Stimulated activated CD8-positive, alpha-beta memory T cell treated with anti-CD3 and anti-CD28 coated beads, Interleukin-4, amount 100 ng/mL, for 1 hour (primary cell): Measurements from ENCODE around the gene CTDP1.

ENCODE experiments used
- DNase-seq, 2 donors: peaks; one replicate each; pipeline ENCODE4 v3.0.0-alpha.2; 2020; ENCODE audit warnings: low read depth in 2 of 2, low spot score in 1 of 2

CTDP1 gene, protein sequence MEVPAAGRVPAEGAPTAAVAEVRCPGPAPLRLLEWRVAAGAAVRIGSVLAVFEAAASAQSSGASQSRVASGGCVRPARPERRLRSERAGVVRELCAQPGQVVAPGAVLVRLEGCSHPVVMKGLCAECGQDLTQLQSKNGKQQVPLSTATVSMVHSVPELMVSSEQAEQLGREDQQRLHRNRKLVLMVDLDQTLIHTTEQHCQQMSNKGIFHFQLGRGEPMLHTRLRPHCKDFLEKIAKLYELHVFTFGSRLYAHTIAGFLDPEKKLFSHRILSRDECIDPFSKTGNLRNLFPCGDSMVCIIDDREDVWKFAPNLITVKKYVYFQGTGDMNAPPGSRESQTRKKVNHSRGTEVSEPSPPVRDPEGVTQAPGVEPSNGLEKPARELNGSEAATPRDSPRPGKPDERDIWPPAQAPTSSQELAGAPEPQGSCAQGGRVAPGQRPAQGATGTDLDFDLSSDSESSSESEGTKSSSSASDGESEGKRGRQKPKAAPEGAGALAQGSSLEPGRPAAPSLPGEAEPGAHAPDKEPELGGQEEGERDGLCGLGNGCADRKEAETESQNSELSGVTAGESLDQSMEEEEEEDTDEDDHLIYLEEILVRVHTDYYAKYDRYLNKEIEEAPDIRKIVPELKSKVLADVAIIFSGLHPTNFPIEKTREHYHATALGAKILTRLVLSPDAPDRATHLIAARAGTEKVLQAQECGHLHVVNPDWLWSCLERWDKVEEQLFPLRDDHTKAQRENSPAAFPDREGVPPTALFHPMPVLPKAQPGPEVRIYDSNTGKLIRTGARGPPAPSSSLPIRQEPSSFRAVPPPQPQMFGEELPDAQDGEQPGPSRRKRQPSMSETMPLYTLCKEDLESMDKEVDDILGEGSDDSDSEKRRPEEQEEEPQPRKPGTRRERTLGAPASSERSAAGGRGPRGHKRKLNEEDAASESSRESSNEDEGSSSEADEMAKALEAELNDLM

DNA sequence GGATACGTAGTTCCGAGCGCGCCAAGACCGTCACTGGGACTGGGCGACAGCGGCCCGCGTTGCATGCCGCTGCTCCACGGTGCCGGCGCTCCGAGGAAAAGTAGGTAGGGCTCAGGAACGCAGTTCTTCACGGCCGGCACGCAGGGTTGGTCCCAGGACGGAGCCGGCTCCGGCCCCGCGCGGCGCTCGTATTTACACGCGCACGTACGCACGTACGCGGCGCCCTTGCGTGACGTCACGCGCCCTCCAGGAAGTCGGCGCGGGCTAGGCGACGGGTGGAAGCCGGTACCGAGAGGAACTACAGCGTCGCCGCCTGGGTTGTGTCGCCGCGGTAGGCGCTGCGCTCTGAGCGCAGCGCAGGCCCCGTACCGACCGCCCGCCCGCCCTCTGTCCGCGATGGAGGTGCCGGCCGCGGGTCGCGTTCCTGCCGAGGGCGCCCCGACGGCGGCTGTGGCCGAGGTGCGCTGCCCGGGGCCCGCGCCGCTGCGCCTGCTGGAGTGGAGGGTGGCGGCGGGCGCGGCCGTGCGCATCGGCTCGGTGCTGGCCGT, at the start of gene CTDP1:
Gene CTDP1 (plus strand): TSS at position 252 of the 548 bp plus-strand sequence. CDS start 145 bp downstream, at position 397.
- peak; percentile 61 to 83 for DNase-seq

DNA sequence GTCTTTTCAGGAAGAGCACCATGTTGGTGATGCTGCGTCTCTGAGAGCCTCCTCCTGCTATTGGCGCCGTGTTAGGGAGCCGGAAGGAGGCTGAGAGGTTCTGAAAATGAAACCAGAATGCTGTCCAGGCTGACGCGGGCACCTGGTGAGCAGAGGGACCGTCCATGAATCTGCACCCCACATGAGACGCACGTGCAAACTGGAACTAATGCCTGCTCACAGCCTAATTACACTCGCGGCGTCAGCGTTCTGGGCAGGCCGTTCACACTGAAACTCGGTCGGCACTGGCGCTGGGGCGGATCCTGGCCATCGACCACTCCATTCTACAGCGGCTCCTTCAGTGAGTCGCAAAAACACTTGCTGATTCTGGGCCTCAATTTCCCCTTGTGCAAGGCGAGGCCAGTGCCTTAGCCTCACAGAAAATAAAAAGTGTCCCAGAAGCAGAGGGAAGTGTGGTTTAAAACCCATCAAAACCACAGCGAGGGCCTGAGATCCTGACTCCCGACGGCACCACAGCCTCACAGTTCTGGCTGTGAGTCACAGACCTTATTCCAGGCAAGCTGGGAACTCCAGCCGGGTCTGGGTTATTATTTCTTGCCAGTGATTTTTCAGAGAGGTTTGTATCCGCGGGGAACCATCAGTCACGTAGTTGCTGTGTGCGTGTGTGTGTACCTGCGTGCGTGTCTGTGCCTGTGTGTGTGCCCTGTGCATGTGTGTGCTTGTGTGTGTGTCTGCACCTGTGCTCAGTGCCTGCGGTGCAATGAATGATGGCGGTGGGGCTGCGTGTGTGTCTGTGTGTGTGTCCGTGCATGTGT, 49.1 kb upstream of the CTDP1 start:
- DNase-seq = no peak

DNA sequence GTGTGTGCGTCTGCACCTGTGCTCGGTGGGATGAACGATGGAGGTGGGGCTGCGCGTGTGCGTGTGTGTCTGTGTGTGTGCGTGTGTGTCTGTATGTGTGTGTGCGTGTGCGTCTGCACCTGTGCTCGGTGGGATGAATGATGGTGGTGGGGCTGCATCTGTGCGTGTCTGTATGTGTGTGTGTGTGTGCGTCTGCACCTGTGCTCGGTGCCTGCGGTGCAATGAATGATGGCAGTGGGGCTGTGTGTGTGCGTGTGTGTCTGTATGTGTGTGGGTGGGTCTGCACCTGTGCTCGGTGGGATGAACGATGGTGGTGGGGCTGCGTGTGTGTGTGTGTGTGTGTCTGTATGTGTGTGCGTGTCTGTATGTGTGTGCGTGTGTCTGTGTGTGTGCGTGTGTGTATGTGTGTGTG, 48.5 kb upstream of the CTDP1 start:
- no peak for DNase-seq

GRCh38 chr18:79631761-79632446, 47.7 kb upstream of the CTDP1 start:
- no peak for DNase-seq

DNA sequence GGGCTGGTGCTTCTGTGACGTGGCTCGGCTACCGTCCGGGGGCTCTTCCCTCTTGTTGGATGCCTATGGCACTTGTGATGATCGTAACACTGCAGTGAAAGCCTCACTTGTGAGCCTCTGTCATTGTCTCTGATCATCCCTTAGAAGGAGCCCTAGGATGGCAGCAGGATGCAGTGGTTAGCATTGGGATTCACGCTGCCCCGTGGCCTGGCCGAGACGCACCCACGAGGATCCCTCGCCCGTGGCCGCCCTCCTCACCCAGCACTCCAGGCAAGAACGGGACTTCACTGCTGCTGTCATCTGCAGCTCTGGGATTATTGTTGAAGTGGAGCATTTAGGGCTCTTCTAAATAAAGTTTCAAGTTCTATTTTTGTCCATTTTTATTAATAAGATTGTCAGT, 46.8 kb upstream of the CTDP1 start:
- no peak for DNase-seq

GRCh38 chr18:79634186-79634585, 45.4 kb upstream of the CTDP1 start:
- no peak for DNase-seq

DNA sequence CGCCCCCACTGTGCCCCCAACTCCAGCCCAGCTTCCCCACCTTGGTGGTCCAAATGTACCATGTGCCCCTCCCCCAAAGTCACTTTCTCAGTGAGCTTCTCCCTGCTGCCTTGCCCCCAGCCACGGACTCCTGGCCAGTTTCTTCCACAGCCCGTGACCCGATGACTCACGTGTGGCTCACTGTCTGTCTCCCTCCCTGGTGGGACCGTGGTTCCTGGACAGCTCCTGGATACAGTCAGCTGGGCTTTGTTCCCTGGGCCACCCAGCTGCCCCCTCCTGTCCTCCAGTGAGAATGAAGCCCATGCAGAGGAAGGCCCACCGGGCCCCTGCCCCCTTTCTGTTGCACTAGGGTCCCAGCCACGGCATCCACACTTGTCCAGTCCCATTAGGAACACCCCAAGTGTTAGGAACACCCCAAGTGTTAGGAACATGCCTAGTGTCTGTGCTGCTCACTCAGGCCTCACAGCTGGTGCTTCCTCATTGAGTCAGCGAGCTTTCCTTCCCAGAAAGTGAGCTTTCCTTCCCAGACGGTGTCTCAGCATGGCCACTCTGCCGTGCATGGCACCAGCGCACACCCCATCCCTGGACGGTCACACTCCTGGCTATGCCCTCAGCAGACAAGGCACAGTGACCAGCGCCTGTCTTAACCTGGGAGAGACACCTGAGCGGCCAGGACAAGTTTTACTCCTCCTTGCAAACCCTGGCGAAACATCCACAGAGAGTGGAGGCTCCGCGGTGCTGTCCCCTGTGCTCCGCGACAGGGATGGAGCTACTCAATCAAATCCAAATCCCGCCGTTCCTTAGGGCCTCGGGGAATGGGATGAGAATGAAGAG, 44.8 kb upstream of the CTDP1 start:
- no peak for DNase-seq

DNA sequence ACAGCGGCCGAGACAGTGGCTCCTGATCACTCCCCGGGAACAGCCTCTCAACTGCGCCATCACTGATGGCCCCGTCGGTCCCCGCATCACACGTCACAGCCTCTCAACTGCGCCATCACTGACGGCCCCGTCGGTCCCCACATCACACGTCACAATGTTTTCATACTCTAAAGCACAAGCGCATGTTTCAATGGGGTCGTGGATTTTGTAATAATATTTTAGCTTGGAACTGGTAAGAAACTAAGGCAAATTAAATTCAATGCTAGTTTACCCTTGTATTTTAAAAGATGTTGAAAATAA, 44.2 kb upstream of the CTDP1 start:
- DNase-seq = no peak

DNA sequence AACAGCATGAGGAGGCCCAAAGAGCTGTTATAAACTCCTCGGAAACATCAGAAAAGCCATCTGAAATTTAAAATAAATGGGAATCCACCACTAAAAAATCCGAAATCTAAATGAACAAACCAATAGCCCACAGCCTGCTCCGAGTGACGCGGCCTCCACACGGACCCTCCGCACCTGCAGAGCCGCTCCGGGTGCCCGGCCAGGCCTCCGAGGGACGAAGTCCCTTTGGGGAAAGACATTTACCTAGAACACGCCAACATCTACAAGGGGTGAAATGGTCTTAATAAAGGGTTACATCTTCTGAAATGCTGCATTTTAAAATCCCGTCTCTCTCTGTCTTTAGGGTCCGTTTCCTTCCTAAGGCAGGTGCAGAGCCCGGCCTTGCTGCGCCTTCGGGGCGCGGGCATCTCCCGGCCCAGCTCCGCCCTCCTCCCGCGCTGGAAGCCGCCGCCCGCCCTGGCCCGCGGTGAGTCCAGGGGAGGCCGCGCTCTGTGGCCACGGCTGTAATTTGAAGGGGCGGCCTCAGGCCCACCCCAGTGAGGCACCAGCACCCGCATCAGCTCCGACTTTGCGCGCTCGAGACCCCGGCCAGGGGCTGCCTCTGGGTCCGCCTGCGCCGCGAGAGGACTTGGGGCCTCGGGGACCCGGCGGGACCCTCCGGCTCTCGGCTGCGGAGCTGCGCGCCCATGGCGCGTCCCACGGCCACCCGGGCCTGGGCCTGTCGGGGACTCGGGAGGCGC, 42.3 kb upstream of the CTDP1 start:
- no peak for DNase-seq

GRCh38 chr18:79637921-79638909, 41.4 kb upstream of the CTDP1 start:
- DNase-seq = no peak

DNA sequence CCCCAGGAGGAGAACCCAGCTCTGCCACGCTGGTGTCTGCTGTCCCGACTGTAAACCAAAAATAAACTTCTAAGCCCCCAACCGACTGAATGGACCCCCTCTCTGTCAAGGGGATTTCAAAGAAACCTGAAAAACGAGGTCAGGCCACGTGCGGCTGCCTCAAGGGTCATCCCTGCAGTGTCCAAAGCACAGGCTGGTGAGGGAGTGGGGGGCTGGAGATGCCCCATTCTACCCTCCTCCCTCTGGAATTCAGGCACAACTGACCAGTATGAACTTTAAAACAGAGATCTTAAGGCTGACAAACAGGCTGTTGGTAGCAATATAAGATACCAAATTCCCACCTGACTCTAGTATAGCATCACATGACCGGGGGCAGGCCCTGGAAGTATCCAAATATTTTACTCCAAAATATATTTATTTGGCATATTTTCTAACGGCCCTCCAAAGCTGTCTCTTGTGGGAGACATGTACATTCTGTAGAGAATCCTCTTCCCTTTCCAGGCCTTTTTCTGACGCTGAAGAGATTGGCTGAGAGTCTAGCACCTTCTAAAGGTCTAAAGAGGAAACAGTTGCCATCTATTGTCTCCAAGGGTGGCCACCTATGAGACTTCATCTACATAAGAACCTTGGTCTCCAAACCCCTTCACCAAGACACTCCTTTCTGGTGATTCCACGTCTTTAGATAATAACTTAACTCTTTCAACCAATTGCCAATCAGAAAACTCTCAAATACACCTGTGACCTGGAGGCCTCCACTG, 40.4 kb upstream of the CTDP1 start:
- DNase-seq = no peak

- no peak for DNase-seq
Observed at GRCh38 chr18:79640064-79640672, 39.4 kb upstream of the CTDP1 start.

- no peak for DNase-seq
Observed at GRCh38 chr18:79640875-79641274, 38.7 kb upstream of the CTDP1 start.

- no peak for DNase-seq
Observed at GRCh38 chr18:79641722-79642497, 37.7 kb upstream of the CTDP1 start.

DNA sequence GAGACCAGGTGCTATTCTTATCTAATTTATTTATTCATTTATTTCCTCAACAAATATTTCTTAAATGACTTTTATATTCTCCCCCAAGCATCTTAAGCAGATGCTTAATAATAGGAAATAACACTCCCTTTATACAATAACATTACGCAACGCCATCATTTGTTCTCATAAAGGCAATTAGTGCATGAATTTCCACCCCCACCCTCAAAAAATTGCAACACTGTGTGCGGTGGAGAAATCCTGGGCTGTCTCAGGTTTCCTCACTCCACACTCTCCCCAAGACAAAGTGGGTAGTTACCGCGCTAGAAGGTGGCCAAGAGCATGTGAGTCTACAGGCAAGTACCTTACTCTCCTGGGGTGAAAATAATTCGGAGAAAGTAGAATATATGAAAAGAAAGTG, 37.0 kb upstream of the CTDP1 start:
- no peak for DNase-seq
